ENCODE measurements around the gene ACAD9. TPM values are rescaled to one million over a fixed set of nuclear protein-coding genes. Genes with fewer than 3 reads are reported as not detected.

The ACAD9 gene
- polyA plus RNA-seq, 3 donors: 21.9 to 27.7 (median 25.6) TPM

DNA sequence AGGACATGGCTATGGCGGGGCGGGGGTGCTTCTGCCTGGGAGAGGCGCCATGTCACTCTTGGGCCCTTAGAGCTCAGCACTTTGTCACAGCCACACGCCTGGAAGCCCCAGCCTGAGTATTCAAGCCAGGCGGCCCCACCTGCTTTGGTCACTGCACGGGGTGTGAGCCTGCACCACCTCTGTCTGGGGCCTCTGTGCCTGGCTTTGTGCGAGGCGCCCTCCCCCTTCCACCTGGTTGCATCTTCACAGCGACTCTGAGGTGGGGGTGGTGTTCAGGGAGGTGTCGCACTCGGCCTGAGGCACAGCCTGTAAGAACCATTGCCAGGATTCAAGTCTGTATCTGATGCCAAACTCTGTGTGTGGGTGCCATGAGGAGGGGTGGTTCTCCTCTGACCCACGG lies 24.1 kb downstream of the ACAD9 start:
- Histone ChIP-seq H3K4me1 (ENCODE audit: control insufficient read depth in 1 of 2, insufficient read depth in 2 of 2, low read length in 2 of 2) (no peaks in the 10 kb centered on the region), H3K4me2 (replicated peaks; ENCODE audit: extremely low read depth, low read length, poor library complexity, severe bottlenecking) (no peak overlapping the region), H4K20me1 (ENCODE audit: insufficient read depth, low read length) (no peaks in the 10 kb centered on the region), H2AFZ (ENCODE audit: insufficient read depth, low read depth, low read length, poor library complexity, severe bottlenecking) (no peak overlapping the region), H3K27me3 (ENCODE audit: control insufficient read depth in 2 of 2, insufficient read depth in 2 of 2, low read length in 2 of 2) (no peaks in the 10 kb centered on the region), H3K36me3 (replicated peaks in 1 of 2; ENCODE audit: control insufficient read depth in 1 of 2, insufficient read depth in 2 of 2, low read length in 2 of 2) (peaks cover 96 to 100% of the 10 kb centered on the region in 2 donors), H3K9me3 (replicated peaks in 1 of 2; ENCODE audit: control insufficient read depth in 1 of 2, insufficient read depth in 1 of 2, low read length in 2 of 2) (no peaks in the 10 kb centered on the region), H3K27ac (ENCODE audit: low read depth in 1 of 2, low read length in 2 of 2) (no peak overlapping the region), H3K9ac (ENCODE audit: insufficient read depth, low read length, poor library complexity, severe bottlenecking) (no peak overlapping the region), H3K4me3 (replicated peaks in 1 of 3; ENCODE audit: low read depth in 2 of 3, low read length in 3 of 3) (no peak overlapping the region), H3K79me2 (ENCODE audit: insufficient read depth, low read length) (no peaks in the 10 kb centered on the region)
- intact Hi-C loops (cut with micrococcal nuclease): no loop called here
- H3K27me3 Mint-ChIP-seq (ENCODE audit: low read depth in 3 of 3): no peaks in the 10 kb centered on the region
- no peak for DNase-seq
- no peak overlapping the region for H3K27ac Mint-ChIP-seq
- WGBS (ENCODE audit: insufficient coverage): 95% methylated on average over 6 of the region's 12 CpGs
- peaks cover 0 to 2% (median 0%) of the 10 kb centered on the region in 7 donors for H3K9me3 Mint-ChIP-seq
- no peak overlapping the region for H3K4me3 Mint-ChIP-seq
- no peak for TF ChIP-seq CTCF (IDR thresholded peaks at IDR 0.05)
- no peaks in the 10 kb centered on the region for H3K4me1 Mint-ChIP-seq
- H3K36me3 Mint-ChIP-seq: peaks cover 86 to 100% of the 10 kb centered on the region in 2 donors

GRCh38 chr3:128906031-128906803 lies 26.8 kb downstream of the ACAD9 start:
- H3K4me1 ChIP-seq (ENCODE audit: control insufficient read depth in 1 of 2, insufficient read depth in 2 of 2, low read length in 2 of 2): no peaks in the 10 kb centered on the region
- H3K4me2 ChIP-seq (replicated peaks; ENCODE audit: extremely low read depth, low read length, poor library complexity, severe bottlenecking): no peak overlapping the region
- Mint-ChIP-seq H3K4me1 (no peaks in the 10 kb centered on the region), H3K27ac (peak overlapping the region in 2 of 7 donors; percentile 14 to 16), H3K4me3 (no peak overlapping the region), H3K27me3 (ENCODE audit: low read depth in 3 of 3) (no peaks in the 10 kb centered on the region), H3K9me3 (peaks cover 0 to 2% (median 0%) of the 10 kb centered on the region in 7 donors), H3K36me3 (peaks cover 89 to 98% of the 10 kb centered on the region in 2 donors)
- no peaks in the 10 kb centered on the region for H4K20me1 ChIP-seq (ENCODE audit: insufficient read depth, low read length)
- no peak overlapping the region for H3K4me3 ChIP-seq (replicated peaks in 1 of 3; ENCODE audit: low read depth in 2 of 3, low read length in 3 of 3)
- intact Hi-C loops (cut with micrococcal nuclease): no loop called here
- H3K27me3 ChIP-seq (ENCODE audit: control insufficient read depth in 2 of 2, insufficient read depth in 2 of 2, low read length in 2 of 2): no peaks in the 10 kb centered on the region
- no peak overlapping the region for H3K27ac ChIP-seq (ENCODE audit: low read depth in 1 of 2, low read length in 2 of 2)
- TF ChIP-seq CTCF (IDR thresholded peaks at IDR 0.05): no peak
- H3K79me2 ChIP-seq (ENCODE audit: insufficient read depth, low read length): no peaks in the 10 kb centered on the region
- DNase-seq: no peak
- H3K9me3 ChIP-seq (replicated peaks in 1 of 2; ENCODE audit: control insufficient read depth in 1 of 2, insufficient read depth in 1 of 2, low read length in 2 of 2): no peaks in the 10 kb centered on the region
- WGBS (ENCODE audit: insufficient coverage): 98% methylated on average over 18 of the region's 25 CpGs
- no peak overlapping the region for H2AFZ ChIP-seq (ENCODE audit: insufficient read depth, low read depth, low read length, poor library complexity, severe bottlenecking)
- no peak overlapping the region for H3K9ac ChIP-seq (ENCODE audit: insufficient read depth, low read length, poor library complexity, severe bottlenecking)
- peaks cover 96 to 100% of the 10 kb centered on the region in 2 donors for H3K36me3 ChIP-seq (replicated peaks in 1 of 2; ENCODE audit: control insufficient read depth in 1 of 2, insufficient read depth in 2 of 2, low read length in 2 of 2)
